Measurements from ENCODE around the gene C12orf75.
"Not testable (repeated sequence)": the region's sequence is repeated elsewhere in the genome, so short reads cannot be mapped to it uniquely, and the experiment has no call there.

Gene C12orf75

DNA sequence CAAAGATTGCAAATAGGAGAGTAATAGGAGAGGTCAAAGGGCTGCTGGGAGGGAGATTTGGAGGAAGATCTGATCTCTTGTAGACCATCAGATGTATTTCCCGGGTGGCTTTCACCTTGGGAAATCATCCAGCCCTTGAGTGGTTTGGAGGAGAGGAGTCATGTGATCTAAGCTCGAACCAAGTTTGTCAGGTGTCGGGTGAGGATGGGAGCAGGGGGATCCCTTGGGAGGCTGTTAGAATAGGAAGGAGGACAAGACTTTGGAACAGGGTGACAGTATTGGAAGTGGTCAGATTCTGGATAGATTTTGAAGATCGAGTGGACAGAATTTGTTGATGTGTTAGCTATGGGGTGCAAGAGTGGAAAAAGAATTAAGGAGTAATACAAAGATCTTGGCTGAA is 46.6 kb downstream of the C12orf75 start:
- DNase-seq (ENCODE audit: low read depth in 2 of 2): no peak

GRCh38 chr12:105378911-105379310 is 48.4 kb downstream of the C12orf75 start:
- DNase-seq (ENCODE audit: low read depth in 2 of 2): no peak

DNA sequence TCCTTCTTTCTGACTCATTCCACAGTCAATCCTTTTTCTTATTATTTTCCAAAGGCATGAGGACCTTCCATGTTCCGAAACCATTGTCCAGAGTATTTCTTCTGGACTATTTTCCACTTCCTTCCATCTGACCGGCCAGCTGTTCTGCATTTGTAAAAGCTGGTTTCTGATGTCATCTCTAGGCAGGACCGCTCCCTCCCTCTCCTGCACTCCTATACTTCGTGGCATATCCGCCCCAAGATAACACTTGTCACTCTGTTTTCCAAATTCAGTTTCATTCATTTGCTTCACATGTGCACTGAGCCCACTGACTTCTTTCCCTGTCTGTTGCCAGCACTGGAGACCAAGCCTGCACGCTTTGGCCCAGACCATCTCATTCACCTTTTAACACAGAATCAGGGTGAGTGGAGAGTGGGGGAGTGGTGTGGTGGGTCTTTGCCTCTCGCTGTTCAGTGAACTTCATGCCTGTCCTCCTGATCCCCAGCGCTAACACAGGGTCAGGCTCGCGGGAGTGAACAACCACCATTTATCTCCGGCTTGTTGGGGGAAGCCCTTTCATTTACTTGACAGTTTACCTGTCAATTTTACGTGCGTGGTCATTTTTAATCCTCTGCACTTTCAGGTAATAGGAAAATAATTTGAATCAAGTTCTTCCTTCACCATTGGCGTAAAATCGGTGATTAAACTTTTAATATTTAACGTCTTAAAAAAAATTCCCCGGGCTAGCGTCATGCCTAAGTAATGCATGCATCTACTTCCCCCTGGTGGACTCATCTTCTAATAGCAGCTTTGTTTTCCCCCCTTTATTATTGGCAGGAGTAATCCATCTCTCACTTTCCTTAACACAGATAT is 52.5 kb downstream of the C12orf75 start:
- no peak for DNase-seq (ENCODE audit: low read depth in 2 of 2)

GRCh38 chr12:105384220-105384619 is 53.7 kb downstream of the C12orf75 start:
- DNase-seq (ENCODE audit: low read depth in 2 of 2): no peak

- no peak for DNase-seq (ENCODE audit: low read depth in 2 of 2)
Measured at GRCh38 chr12:105384916-105385535, 54.5 kb downstream of the C12orf75 start.

GRCh38 chr12:105386431-105386830 is 55.9 kb downstream of the C12orf75 start:
- DNase-seq (ENCODE audit: low read depth in 2 of 2): no peak

DNA sequence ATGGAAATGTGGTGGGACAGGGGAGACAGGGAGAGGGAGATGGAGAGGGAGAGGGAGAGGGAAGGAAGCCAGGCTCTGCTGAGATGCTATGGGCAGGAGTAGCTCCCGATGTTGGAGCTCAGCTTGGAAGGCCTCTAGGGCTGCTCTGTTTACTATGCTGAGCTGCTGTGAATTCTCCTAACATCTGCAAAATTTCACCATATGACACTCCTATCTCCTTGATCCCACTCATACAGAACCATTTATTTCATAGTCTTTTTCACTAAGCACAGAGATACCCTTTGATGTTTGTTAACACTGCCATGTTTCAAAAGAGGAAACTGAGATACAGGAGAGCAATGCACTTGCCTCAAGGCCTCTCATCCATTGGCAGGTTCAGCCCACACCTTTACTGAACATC is 60.7 kb downstream of the C12orf75 start:
- no peak for DNase-seq (ENCODE audit: low read depth in 2 of 2)

- no peak for DNase-seq (ENCODE audit: low read depth in 2 of 2)
Measured at GRCh38 chr12:105393587-105393986, 63.1 kb downstream of the C12orf75 start.

DNA sequence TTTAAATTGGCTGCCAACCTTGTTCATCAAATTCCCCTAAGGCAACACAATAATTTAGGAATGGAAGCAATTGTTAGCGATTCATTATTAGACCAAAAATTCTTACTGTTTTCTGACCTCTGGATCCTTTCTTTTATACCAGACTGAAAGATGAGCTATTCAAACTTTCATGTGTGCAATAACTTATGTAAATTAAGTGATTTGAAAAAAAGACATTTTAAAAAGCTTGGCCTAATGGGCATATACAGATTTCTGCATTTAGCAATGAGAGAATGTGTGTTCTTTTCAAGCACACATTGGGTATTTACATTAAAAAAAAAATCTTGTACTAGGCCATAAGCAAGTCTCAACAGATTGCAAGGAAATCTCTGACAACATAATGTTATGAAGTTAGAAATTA is 65.5 kb downstream of the C12orf75 start:
- DNase-seq (ENCODE audit: low read depth in 2 of 2): no peak

DNA sequence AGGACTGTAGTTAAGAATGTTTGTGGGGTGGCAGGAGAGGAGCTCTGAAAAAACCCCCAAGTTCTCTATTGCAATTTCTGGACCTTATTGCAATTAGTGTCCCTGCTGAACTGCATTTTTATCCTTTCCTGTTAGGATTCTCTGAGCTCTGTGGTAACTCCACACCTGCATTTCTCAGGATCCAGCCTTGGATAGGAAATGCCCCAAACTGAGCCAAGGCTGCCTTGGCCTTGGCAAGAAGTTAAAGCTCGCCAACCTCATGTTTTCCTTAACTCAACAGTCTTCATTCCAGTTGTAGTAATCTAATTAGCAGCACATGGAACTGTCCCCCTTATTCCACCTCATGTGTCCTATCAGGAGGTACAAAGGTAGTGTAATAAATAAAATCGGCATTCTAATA is 66.5 kb downstream of the C12orf75 start:
- no peak for DNase-seq (ENCODE audit: low read depth in 2 of 2)

- no peak for DNase-seq (ENCODE audit: low read depth in 2 of 2)
Measured at GRCh38 chr12:105398930-105399329, 68.4 kb downstream of the C12orf75 start.

DNA sequence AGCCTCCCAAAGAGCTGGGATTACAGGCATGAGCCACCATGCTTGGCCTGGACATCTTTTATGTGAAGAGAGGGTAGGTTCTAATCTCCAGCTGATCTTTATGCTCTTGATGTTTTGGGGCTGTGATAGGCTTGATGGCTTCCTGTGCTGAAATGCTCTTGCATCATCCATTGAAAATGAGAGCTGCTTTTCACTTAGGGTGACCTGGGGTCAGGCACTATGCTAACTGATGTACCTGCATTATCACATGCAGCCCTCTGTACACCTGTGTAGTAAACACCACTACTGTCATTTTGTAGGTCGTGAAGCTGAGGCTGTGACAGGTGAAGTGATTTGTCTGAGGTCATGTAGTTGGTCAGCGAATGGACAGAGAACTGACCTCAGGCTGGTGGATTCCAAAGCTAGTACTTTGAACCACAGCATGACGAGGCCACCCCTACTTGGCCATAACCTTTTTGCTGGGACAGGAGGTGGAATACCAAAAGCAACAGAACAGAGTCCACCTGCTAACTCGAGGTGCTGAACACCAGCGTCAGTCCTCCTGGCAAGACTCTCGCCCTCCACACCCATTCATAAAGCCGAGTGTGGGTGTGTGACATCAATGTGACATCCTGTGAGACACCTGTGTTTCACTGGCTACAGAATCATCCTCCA is 69.1 kb downstream of the C12orf75 start:
- DNase-seq (ENCODE audit: low read depth in 2 of 2): no peak

DNA sequence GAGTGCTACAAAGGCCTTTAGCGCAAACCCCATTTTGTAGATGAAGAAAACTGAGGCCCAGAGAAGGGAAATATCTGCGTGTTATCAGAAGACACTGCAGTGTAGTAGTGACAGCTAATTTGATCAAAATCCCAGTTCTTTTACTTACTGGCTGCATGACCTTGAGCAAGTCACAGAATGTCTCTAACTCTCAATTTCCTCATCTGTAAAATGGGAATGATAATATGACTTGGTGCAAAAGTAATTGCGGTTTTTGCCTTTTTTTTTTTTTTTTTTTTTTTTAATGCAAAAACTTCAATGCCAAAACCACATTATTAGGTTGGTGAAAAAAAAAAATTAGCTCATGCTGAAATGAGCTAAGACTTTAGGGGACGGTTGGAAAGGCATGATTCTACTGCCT is 69.7 kb downstream of the C12orf75 start:
- DNase-seq (ENCODE audit: low read depth in 2 of 2): no peak

- DNase-seq (ENCODE audit: low read depth in 2 of 2): no peak
Measured at GRCh38 chr12:105401198-105401597, 70.7 kb downstream of the C12orf75 start.

- no peak for DNase-seq (ENCODE audit: low read depth in 2 of 2)
Measured at GRCh38 chr12:105402366-105402765, 71.9 kb downstream of the C12orf75 start.

GRCh38 chr12:105403095-105403494 is 72.6 kb downstream of the C12orf75 start:
- DNase-seq (ENCODE audit: low read depth in 2 of 2): no peak

GRCh38 chr12:105404134-105404533 is 73.6 kb downstream of the C12orf75 start:
- not testable (repeated sequence) for DNase-seq (ENCODE audit: low read depth in 2 of 2)

GRCh38 chr12:105406497-105406896 is 76.0 kb downstream of the C12orf75 start:
- no peak for DNase-seq (ENCODE audit: low read depth in 2 of 2)

DNA sequence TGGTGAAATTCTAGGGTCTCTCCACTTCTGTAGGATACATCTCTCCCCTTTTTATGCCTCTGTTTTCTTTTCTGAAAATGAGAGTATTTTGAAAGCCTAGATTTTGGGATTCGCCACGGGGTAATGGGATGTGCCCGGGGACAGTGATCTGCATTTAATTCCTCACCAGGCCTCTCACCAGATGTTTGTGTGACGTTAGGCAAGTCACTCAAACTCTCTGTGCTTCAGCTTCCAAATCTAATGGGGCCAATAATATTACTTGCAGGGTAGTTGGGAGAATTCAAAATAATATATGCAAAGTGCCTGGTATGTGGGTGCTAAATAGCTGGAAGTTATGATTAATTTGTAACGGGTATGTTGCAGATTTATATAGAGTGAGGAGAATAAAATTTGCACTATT is 78.8 kb downstream of the C12orf75 start:
- DNase-seq (ENCODE audit: low read depth in 2 of 2): no peak

DNA sequence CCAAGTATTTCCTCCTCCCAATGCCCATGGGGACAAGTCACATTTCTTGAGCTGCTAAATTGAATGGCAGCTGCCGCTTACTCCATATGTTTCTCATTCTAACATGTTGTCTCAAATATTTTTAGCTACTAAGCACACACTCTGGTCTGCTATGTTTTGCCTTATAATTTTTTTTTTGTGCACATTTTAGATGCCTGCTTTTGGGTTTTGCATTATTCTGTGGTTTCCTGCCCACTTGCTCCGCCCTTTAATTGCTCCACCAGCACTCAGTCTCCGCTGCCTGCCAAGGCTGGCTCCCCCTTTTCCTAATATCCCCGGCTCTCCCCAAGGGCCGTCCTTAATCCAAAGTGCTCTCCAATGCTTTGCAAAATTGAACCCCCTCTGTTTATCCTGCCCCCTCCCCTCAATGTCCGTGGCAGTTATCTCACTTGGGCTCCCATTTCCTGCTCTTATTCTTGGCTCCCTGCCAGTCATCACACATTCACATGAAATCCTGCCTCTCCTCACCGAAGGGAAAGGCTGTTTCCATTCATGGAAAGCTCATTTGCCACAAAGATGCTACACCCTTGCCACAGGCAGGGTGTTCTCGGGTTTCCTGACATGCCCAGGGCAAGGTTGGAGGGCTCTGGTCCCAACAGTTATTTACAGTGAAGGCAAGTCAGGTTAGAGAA is 79.4 kb downstream of the C12orf75 start:
- DNase-seq (ENCODE audit: low read depth in 2 of 2): no peak

DNA sequence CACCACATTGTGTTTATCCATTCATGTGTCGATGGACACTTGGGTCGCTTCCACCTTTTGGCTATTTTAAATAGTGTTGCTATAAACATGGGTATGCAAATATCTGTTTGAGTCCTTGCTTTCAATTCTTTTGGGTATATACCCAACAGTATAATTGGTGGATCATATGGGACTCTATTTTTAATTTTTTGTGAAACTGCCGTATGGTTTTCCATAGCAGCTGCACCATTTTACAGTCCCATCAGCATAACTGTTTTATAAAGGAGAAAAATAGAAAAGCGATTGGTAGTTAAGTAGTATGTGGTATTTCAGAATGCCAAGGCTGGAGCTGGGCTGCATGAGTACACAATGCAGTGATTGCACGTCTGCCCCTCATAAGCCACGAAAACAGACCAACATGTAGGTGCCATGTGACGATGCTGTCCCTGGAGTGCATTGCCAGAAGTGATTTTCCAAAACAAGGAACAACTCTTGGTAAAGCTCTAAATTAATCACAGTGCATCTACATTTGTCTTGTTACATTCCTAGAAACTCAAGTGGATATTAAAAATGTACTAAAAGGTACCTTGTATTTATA is 83.5 kb downstream of the C12orf75 start:
- DNase-seq (ENCODE audit: low read depth in 2 of 2): no peak

GRCh38 chr12:105417732-105418131 is 87.2 kb downstream of the C12orf75 start:
- no peak for DNase-seq (ENCODE audit: low read depth in 2 of 2)

Data from stimulated activated CD4-positive, alpha-beta T cell treated with anti-CD3 and anti-CD28 coated beads, Interleukin-4, amount 100 ng/mL, for 48 hours (primary cell).